Dermis microvascular lymphatic vessel endothelial cell (primary cell): Measurements from ENCODE around the gene HS6ST3. TPM values are rescaled to one million over a fixed set of nuclear protein-coding genes. Genes with fewer than 3 reads are reported as not detected.
"Not testable (repeated sequence)": the region's sequence is repeated elsewhere in the genome, so short reads cannot be mapped to it uniquely, and the experiment has no call there.

Experiments
- DNase-seq, 2 donors: peaks; one replicate each; pipeline versions ENCODE4 v3.0.0 to v3.0.0-alpha.2; 2010; ENCODE audit warnings: low read depth in 2 of 2
- total RNA-seq: library from RNA; depleted of rRNA; stranded (reverse); fragments of >200 nt; gene quantifications from 2 replicates; pipeline ENCODE4 v1.2.1, GENCODE V29; 2014

HS6ST3 gene
- total RNA-seq, 1 donor from 2014 or later, result under 0.01 TPM

- DNase-seq, result peak in 1 of 2 donors; percentile 6
Measured at GRCh38 chr13:96091164-96092117, 1.5 kb downstream of the HS6ST3 start.

DNA sequence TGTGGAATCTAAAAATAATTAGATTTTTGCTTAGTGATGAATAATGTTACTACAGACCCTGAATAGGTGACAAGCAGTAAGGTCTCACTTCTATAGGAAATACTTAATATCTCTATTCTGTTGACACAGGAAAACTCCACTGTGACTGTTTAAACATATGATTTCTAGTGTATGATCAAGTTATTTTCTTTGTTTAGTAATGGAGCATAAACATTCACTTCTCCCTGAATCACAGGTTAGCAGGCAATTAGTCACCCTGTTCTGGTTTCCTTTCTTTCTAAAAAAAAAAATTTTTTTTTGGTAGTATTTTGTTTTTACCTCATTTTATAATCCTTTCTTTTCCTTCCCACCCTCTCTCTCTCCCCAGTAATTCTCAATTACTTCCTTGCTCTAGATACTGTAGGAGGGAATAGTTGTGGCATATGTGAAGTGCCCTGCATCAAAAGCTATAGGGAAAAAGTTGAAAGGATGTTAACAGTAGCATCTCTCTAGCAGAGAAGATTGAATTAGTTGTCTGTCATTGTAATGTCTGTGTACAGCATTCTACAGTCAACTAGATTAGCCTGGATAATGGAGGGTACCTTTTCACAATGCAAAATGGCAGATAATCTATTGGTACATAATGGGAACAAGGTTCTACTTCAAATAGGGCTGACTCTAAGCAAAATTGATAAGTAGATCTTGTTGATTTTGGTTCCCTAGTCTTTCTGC lies 3.5 kb downstream of the HS6ST3 start:
- peak in 1 of 2 donors; percentile 34 for DNase-seq

- DNase-seq, result no peak
Measured at GRCh38 chr13:96100457-96101220, 10.7 kb downstream of the HS6ST3 start.

- DNase-seq, result no peak
Measured at GRCh38 chr13:96104516-96104915, 14.6 kb downstream of the HS6ST3 start.

DNA sequence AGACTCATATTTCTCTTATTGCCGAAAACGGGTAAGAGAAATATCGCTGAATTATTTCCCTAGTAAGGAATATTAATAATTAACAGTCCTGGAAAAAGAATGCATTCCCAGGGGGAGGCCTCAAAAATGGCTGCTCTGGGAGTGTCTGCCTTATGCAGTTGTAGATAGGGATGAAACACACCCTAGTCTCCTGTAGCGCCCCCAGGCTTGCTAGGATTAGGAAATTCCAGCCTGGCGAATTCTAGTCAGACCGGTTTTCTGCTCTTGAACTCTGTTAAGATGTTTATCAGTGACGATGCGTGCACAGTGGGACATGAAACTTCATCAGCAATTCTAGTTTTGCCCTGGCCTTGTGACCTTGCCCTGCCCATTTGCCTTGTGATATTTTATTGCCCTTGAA lies 18.2 kb downstream of the HS6ST3 start:
- DNase-seq, result not testable (repeated sequence)

- DNase-seq, result no peak
Measured at GRCh38 chr13:96109125-96109524, 19.2 kb downstream of the HS6ST3 start.

DNA sequence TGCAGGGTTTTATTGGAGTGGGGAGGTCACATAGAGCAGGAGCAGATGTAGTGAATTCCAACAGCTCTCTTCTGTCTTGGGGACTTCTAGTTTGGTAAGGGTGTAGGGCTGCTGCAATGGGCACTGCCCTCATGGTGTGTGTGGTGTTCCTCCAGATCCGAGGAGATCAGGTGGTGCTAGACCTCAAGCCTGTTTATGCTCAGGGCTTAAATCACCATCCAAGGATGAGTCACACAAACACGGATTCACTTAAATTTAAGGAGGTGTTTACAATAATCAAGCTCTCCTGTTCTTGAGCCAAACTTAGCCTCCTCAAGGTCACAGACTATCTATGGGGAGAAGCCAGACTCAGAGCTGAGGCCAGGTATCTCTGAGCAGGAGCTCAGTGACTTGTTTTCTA lies 23.0 kb downstream of the HS6ST3 start:
- DNase-seq, result no peak

GRCh38 chr13:96115368-96115767 lies 25.5 kb downstream of the HS6ST3 start:
- DNase-seq, result not testable (repeated sequence)

DNA sequence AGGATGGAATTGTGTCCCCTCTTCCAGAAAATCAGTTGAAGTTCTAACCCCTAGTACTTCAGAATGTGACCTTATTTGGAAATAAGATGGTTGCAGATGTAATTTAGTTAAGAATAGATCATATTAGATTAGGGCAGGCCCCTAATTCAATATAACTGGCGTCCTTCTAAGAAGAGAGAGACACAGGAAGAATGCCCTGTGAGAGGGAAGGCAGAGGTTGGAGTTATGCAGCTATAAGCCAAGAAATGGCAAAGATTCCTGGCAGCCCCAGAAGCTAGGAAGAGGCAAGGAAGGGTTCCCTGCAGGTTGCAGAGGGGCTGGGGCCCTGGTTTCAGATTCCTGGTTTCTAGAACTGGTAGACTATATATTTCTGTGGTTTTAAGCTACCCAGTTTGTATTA lies 30.0 kb downstream of the HS6ST3 start:
- no peak for DNase-seq

DNA sequence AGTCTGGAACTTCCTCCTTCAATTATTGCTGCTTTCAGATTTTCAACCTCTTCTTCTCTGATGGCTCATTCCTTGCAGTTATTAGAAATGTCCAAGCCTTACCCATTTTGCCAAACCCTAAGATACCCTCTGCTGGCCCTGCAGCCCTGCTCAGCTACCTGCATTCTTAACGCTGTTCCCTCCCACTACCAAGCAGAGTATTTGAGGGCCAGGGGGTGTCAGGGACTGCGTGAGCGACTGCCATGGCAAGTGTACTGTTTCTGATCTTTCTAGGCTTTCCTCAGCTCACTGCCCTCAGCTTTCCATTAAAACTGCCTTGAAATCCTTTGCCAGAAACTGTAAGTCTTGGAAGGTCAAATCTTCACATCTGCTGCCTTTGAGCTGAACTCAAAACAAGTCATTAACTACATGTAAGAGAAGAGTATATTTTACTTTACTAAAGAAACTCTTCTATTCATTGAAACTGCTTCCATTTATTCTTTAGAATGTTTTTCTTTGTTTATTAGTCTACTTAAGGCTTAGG lies 41.0 kb downstream of the HS6ST3 start:
- DNase-seq, result no peak

DNA sequence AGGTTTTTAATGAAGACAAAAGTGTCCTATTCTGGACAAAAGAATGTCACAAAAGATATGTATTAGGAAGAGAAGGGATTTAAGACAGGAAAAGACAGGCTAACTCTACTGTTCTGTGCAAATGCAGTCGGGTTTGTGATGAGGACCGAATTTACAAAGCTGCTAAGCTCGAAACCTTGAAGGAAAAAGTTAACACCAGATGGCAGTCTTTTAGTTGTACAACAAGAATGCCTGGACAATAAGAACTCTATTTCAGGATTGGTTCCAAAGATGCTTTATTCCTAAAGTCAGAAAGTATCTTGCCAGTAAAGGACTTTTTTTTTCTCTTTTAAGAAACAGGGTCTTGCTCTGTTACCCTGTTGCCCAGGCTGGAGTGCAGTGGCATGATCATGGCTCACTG lies 51.1 kb downstream of the HS6ST3 start:
- DNase-seq, result peak in 1 of 2 donors; percentile 1

DNA sequence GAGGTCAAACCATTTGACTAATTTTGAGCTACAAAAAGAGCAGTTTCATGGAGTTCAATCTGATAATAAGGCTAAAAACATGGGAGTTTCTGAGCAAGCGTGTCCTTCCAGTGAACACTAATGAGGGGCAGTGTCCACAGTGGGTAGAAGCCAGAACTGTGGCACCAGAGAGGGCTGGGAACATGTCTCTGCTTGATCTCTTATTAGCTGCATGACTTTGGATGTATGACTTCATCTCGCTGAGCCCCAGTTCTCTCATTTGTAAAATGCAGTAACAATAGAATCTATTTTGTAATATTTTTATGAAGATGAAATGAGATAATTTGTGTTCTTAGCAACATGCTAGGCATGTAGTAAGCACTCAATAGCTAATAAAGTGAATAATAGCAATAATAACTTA lies 69.8 kb downstream of the HS6ST3 start:
- DNase-seq, result no peak

- no peak for DNase-seq
Measured at GRCh38 chr13:96161141-96161540, 71.2 kb downstream of the HS6ST3 start.

DNA sequence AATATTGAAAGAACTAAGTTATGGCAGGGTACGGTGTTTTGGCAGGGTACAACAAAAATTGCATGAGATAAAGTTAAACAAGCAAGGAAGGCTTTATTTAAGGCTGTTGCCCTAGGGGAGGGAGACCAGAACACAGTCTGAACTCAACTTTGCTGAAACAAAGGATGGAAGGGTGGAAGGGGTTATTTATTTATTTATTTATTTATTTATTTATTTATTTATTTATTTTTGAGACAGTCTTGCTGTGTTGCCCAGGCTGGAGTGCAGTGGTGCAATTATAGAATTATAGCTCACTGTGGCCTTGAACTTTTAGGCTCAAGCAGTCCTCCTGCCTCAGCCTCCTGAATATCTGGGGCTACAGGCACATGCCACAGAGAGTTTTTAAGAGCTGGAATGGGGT lies 75.9 kb downstream of the HS6ST3 start:
- DNase-seq, result no peak

DNA sequence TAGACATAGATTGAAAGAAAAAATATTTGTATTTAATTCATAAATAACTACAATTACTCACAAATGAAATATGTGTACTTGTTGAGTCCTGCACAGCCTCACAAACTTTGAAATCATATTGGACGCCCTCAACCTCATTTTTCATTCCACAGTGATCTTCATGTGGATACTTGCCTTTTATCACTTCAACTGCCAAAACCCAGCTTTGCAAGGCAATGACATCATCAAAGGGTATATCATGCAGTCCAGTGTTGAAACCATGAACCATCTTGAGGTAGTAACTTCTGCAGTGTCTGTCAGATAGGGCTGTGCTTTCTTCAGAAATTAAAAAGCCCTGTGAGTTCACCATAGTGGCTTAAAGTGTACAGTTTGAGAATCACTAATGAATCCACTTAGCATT lies 82.2 kb downstream of the HS6ST3 start:
- DNase-seq, result no peak

DNA sequence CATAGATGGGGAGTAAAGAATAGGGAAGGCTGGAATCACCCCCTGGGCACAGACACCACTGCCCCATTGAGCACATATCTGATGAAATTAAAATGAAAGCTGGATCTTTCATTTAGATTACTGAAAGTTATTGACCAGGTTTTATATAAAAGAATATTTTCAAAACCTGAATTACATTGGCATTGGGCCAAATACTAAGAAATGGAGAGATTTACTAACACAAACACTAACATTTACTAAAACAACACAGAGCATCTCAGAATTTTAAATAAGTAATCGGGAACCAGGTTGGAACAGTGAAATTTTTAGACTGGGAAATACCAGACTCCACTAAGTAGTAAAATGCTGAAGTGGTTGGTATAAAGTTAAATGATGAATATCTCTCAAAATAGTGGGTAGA lies 88.9 kb downstream of the HS6ST3 start:
- no peak for DNase-seq

DNA sequence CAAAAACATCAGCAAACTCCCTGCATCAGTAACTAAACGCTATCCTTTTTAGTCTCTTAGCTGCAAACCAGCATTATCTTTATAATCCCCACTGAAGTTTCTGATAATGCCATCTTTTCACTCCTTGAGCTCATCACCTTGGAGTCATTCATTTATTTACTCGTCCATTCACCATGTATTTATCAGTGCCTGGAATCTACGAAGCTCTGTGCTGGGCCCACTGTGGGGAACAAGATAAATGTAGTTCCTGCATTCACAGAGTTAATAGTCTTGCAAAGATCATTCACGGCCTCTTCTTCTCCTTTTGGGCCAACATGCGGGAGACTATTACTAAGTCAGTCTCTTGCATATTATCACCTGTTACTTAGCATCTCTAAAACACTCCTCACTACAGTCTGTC lies 89.4 kb downstream of the HS6ST3 start:
- no peak for DNase-seq

GRCh38 chr13:96181911-96182310 lies 92.0 kb downstream of the HS6ST3 start:
- no peak for DNase-seq

- DNase-seq, result no peak
Measured at GRCh38 chr13:96185818-96186217, 95.9 kb downstream of the HS6ST3 start.

GRCh38 chr13:96191367-96191766 lies 101.5 kb downstream of the HS6ST3 start:
- DNase-seq, result no peak

- no peak for DNase-seq
Measured at GRCh38 chr13:96193728-96194310, 103.9 kb downstream of the HS6ST3 start.
